Nephron (organoid): ENCODE measurements around the gene LIMCH1.

Source experiments
- H3K27ac Mint-ChIP-seq, 3 experiments: 2 replicates each; pipeline ENCODE4 v1.8.0; 2020; ENCODE audit warnings: mixed read lengths in 3 of 3, mild to moderate bottlenecking in 2 of 3, moderate library complexity in 1 of 3
- H3K27me3 Mint-ChIP-seq: 2 replicates; pipeline ENCODE4 v1.8.0; 2021; ENCODE audit warnings: low read depth, mild to moderate bottlenecking, moderate library complexity, mixed read lengths
- H3K36me3 Mint-ChIP-seq: 2 replicates; pipeline ENCODE4 v1.8.0; 2020; ENCODE audit warnings: low read depth, mixed read lengths
- H3K4me1 Mint-ChIP-seq: 2 replicates; pipeline ENCODE4 v1.8.0; 2020; ENCODE audit warnings: mixed read lengths
- H3K4me3 Mint-ChIP-seq, 3 experiments: 2 replicates each; pipeline ENCODE4 v1.8.0; 2020; ENCODE audit warnings: mild to moderate bottlenecking in 3 of 3, mixed read lengths in 3 of 3, moderate library complexity in 2 of 3
- H3K9me3 Mint-ChIP-seq: 2 replicates; pipeline ENCODE4 v1.8.0; 2020; ENCODE audit warnings: mixed read lengths
- CTCF ChIP-seq, 3 experiments: fragments of 200-600 bp; sonication (generic); IDR thresholded peaks; one replicate each; pipeline ENCODE4 v1.5.0; 2021; ENCODE audit warnings: antibody characterized with exemption in 3 of 3; ENCODE audit not compliant: unreplicated experiment in 3 of 3

Gene LIMCH1

GRCh38 chr4:41525129-41525528, 12.8 kb upstream of the LIMCH1 start:
- no peaks in the 10 kb centered on the region for H3K27me3 Mint-ChIP-seq
- H3K4me3 Mint-ChIP-seq: no peak overlapping the region
- no peaks in the 10 kb centered on the region for H3K4me1 Mint-ChIP-seq
- no peaks in the 10 kb centered on the region for H3K9me3 Mint-ChIP-seq
- peak overlapping the region in 1 of 3 experiments; percentile 58 for H3K27ac Mint-ChIP-seq
- peaks cover 4% of the 10 kb centered on the region for H3K36me3 Mint-ChIP-seq
- no peak for TF ChIP-seq CTCF (IDR thresholded peaks at IDR 0.05; ENCODE audit: unreplicated experiment in 3 of 3)

- H3K4me3 Mint-ChIP-seq: no peak overlapping the region
- no peaks in the 10 kb centered on the region for H3K4me1 Mint-ChIP-seq
- H3K27me3 Mint-ChIP-seq: no peaks in the 10 kb centered on the region
- H3K9me3 Mint-ChIP-seq: no peaks in the 10 kb centered on the region
- TF ChIP-seq CTCF (IDR thresholded peaks at IDR 0.05; ENCODE audit: unreplicated experiment in 3 of 3): no peak
- H3K27ac Mint-ChIP-seq: no peak overlapping the region
- H3K36me3 Mint-ChIP-seq: peaks cover 4% of the 10 kb centered on the region
Measured at GRCh38 chr4:41526628-41527027, 11.3 kb upstream of the LIMCH1 start.

- Mint-ChIP-seq H3K4me3 (no peak overlapping the region), H3K27me3 (peaks cover 3% of the 10 kb centered on the region), H3K4me1 (no peaks in the 10 kb centered on the region), H3K27ac (no peak overlapping the region), H3K9me3 (no peaks in the 10 kb centered on the region), H3K36me3 (peaks cover 4% of the 10 kb centered on the region)
- TF ChIP-seq CTCF (IDR thresholded peaks at IDR 0.05; ENCODE audit: unreplicated experiment in 3 of 3): no peak
Measured at GRCh38 chr4:41528512-41529205, 9.3 kb upstream of the LIMCH1 start.

- peaks cover 6% of the 10 kb centered on the region for H3K4me1 Mint-ChIP-seq
- H3K4me3 Mint-ChIP-seq: no peak overlapping the region
- H3K27ac Mint-ChIP-seq: no peak overlapping the region
- H3K27me3 Mint-ChIP-seq: peaks cover 3% of the 10 kb centered on the region
- no peak for TF ChIP-seq CTCF (IDR thresholded peaks at IDR 0.05; ENCODE audit: unreplicated experiment in 3 of 3)
- H3K36me3 Mint-ChIP-seq: peaks cover 4% of the 10 kb centered on the region
- H3K9me3 Mint-ChIP-seq: no peaks in the 10 kb centered on the region
Measured at GRCh38 chr4:41530741-41531140, 7.2 kb upstream of the LIMCH1 start.

GRCh38 chr4:41532336-41532735, 5.6 kb upstream of the LIMCH1 start:
- peaks cover 3% of the 10 kb centered on the region for H3K27me3 Mint-ChIP-seq
- no peaks in the 10 kb centered on the region for H3K36me3 Mint-ChIP-seq
- H3K4me1 Mint-ChIP-seq: peaks cover 20% of the 10 kb centered on the region
- H3K27ac Mint-ChIP-seq: no peak overlapping the region
- no peaks in the 10 kb centered on the region for H3K9me3 Mint-ChIP-seq
- TF ChIP-seq CTCF (IDR thresholded peaks at IDR 0.05; ENCODE audit: unreplicated experiment in 3 of 3): no peak
- H3K4me3 Mint-ChIP-seq: no peak overlapping the region

GRCh38 chr4:41532882-41533281, 5.1 kb upstream of the LIMCH1 start:
- peaks cover 23% of the 10 kb centered on the region for H3K4me1 Mint-ChIP-seq
- H3K27ac Mint-ChIP-seq: no peak overlapping the region
- no peak for TF ChIP-seq CTCF (IDR thresholded peaks at IDR 0.05; ENCODE audit: unreplicated experiment in 3 of 3)
- no peaks in the 10 kb centered on the region for H3K36me3 Mint-ChIP-seq
- peaks cover 3% of the 10 kb centered on the region for H3K27me3 Mint-ChIP-seq
- no peak overlapping the region for H3K4me3 Mint-ChIP-seq
- H3K9me3 Mint-ChIP-seq: no peaks in the 10 kb centered on the region
